Esophagus squamous epithelium (tissue), 4 donors: Measurements from ENCODE around the gene SLU7.

Experiments used
- CTCF ChIP-seq, 6 experiments: fragments of 450-650 bp in 4 of 6; fragments of 200-600 bp in 2 of 6; sonication (generic) in 2 of 6; IDR thresholded peaks; one replicate each; pipeline ENCODE4 v1.5.1; 2016 to 2019; ENCODE audit warnings: antibody characterized with exemption in 6 of 6, mild to moderate bottlenecking in 4 of 6, moderate library complexity in 4 of 6
- POLR2A ChIP-seq, 4 donors: fragments of 450-650 bp; IDR thresholded peaks; one replicate each; pipeline ENCODE4 v1.6.1; 2017; ENCODE audit warnings: antibody characterized with exemption in 4 of 4, mild to moderate bottlenecking in 4 of 4, moderate library complexity in 3 of 4

GRCh38 chr5:160437271-160437670 lies 18.4 kb upstream of the SLU7 start:
- TF ChIP-seq CTCF (IDR thresholded peaks at IDR 0.05) (no peak), POLR2A (IDR thresholded peaks at IDR 0.05) (no peak)
